Liver (tissue), 9 donors: Measurements from ENCODE around the gene PLA2G15. TPM values are rescaled to one million over a fixed set of nuclear protein-coding genes. Genes with fewer than 3 reads are reported as not detected.

Experiments
- DNase-seq: peaks from one replicate; pipeline ENCODE4 v3.0.0-alpha.2; 2017; ENCODE audit warnings: low spot score
- H3K27ac ChIP-seq, 2 donors: one replicate each; pipeline ENCODE4 v1.7.0; 2013; ENCODE audit warnings: inconsistent platforms in 2 of 2, low read length in 2 of 2, control low read depth in 1 of 2, low read depth in 1 of 2, mild to moderate bottlenecking in 1 of 2
- H3K27me3 ChIP-seq, 4 donors: one replicate each; pipeline versions ENCODE4 v1.6.1 to v1.7.0; 2013; ENCODE audit warnings: low read length in 3 of 4, inconsistent platforms in 1 of 4, mild to moderate bottlenecking in 1 of 4, moderate library complexity in 1 of 4; ENCODE audit not compliant: control insufficient read depth in 4 of 4, insufficient read depth in 4 of 4
- H3K36me3 ChIP-seq, 4 donors: one replicate each; pipeline versions ENCODE4 v1.6.1 to v1.7.0; 2013; ENCODE audit warnings: low read length in 3 of 4, mild to moderate bottlenecking in 3 of 4, low read depth in 1 of 4, moderate library complexity in 1 of 4; ENCODE audit not compliant: control insufficient read depth in 4 of 4, insufficient read depth in 3 of 4
- H3K4me1 ChIP-seq, 4 donors: one replicate each; pipeline versions ENCODE4 v1.6.1 to v1.7.0; 2013; ENCODE audit warnings: low read length in 3 of 4, mild to moderate bottlenecking in 3 of 4, moderate library complexity in 1 of 4; ENCODE audit not compliant: control insufficient read depth in 4 of 4, insufficient read depth in 4 of 4
- H3K4me3 ChIP-seq, 3 donors: one replicate each; pipeline versions ENCODE4 v1.6.1 to v1.7.0; 2013; ENCODE audit warnings: low read length in 3 of 3, control low read depth in 1 of 3, low read depth in 1 of 3, mild to moderate bottlenecking in 1 of 3
- H3K9ac ChIP-seq, 2 donors: one replicate each; pipeline ENCODE4 v1.7.0; 2013; ENCODE audit warnings: low read length in 2 of 2, mild to moderate bottlenecking in 2 of 2, moderate library complexity in 2 of 2, control low read depth in 1 of 2, low read depth in 1 of 2
- H3K9me3 ChIP-seq, 4 donors: one replicate each; pipeline versions ENCODE4 v1.6.1 to v1.7.0; 2013; ENCODE audit warnings: low read length in 3 of 4; ENCODE audit not compliant: control insufficient read depth in 4 of 4
- EGR1 ChIP-seq, 2 donors: IDR thresholded peaks; 2 replicates each; pipeline ENCODE4 v1.6.1; 2016 to 2018; ENCODE audit warnings: antibody characterized with exemption in 2 of 2, low read depth in 2 of 2
- FOXA1 ChIP-seq: IDR thresholded peaks from 2 replicates; pipeline ENCODE4 v1.6.1; 2016; ENCODE audit warnings: antibody characterized with exemption
- FOXA2 ChIP-seq: IDR thresholded peaks from 2 replicates; pipeline ENCODE4 v1.6.1; 2016; ENCODE audit warnings: antibody characterized with exemption
- GABPA ChIP-seq, 2 donors: IDR thresholded peaks in 1 of 2; conservative IDR thresholded peaks in 1 of 2; 2 replicates each; pipeline ENCODE4 v1.6.1; 2016; ENCODE audit warnings: antibody characterized with exemption in 2 of 2, mild to moderate bottlenecking in 1 of 2, moderate library complexity in 1 of 2
- HNF4A ChIP-seq, 2 donors: conservative IDR thresholded peaks; 2 replicates each; pipeline ENCODE4 v1.6.1; 2016; ENCODE audit warnings: antibody characterized with exemption in 2 of 2, mild to moderate bottlenecking in 2 of 2
- HNF4G ChIP-seq: IDR thresholded peaks from 2 replicates; pipeline ENCODE4 v1.6.1; 2016; ENCODE audit warnings: antibody characterized with exemption
- JUND ChIP-seq, 2 donors: IDR thresholded peaks; 2 replicates each; pipeline ENCODE4 v1.6.1; 2016; ENCODE audit warnings: antibody characterized with exemption in 2 of 2
- NR2F2 ChIP-seq: IDR thresholded peaks from 2 replicates; pipeline ENCODE4 v1.6.1; 2016; ENCODE audit warnings: antibody characterized with exemption
- RAD21 ChIP-seq, 2 donors: IDR thresholded peaks; 2 replicates each; pipeline ENCODE4 v1.6.1; 2016; ENCODE audit warnings: antibody characterized with exemption in 2 of 2, mild to moderate bottlenecking in 2 of 2
- RXRA ChIP-seq, 2 donors: IDR thresholded peaks; 2 replicates each; pipeline ENCODE4 v1.6.1; 2017 to 2018; ENCODE audit warnings: antibody characterized with exemption in 2 of 2, mild to moderate bottlenecking in 1 of 2
- SP1 ChIP-seq: IDR thresholded peaks from 2 replicates; pipeline ENCODE4 v1.6.1; 2018; ENCODE audit warnings: antibody characterized with exemption, mild to moderate bottlenecking
- TAF1 ChIP-seq: conservative IDR thresholded peaks from 2 replicates; pipeline ENCODE4 v1.6.1; 2016; ENCODE audit warnings: antibody characterized with exemption, mild to moderate bottlenecking
- YY1 ChIP-seq: IDR thresholded peaks from 2 replicates; pipeline ENCODE4 v1.6.1; 2016; ENCODE audit warnings: antibody characterized with exemption, mild to moderate bottlenecking
- WGBS: extraction: QIAGEN DNeasy Blood & Tissue Kit; methylation state at CpG from one replicate; pipeline ENCODE4 v1.1.7; 2013; 5-methylcytosine and 5-hydroxymethylcytosine counted together
- polyA plus RNA-seq, 2 donors: library from polyadenylated mRNA; stranded (reverse) in 1 of 2; unstranded in 1 of 2; fragments of 200-250 nt in 1 of 2; fragments of >200 nt in 1 of 2; fragmentation: Nextera tagmentation in 1 of 2; extraction: Ambion mirVana in 1 of 2; gene quantifications; one replicate each; pipeline versions ENCODE4 v1.2.1 to v1.2.3, GENCODE V29; 2013 to 2015
- total RNA-seq, 2 donors: library from RNA; depleted of rRNA; stranded (reverse); fragments of >200 nt; gene quantifications; one replicate each; pipeline ENCODE4 v1.2.3, GENCODE V29; 2014
- TF ChIP-seq, protein P1 (sequence below): fragments of 150-350 bp; IDR thresholded peaks from 2 replicates; pipeline ENCODE4 v1.5.1; 2017; ENCODE audit warnings: improper control_type of control experiment, low read depth, low read length; ENCODE audit not compliant: missing input control
- TF ChIP-seq, protein P2 (sequence below): IDR thresholded peaks from 2 replicates; pipeline ENCODE4 v1.6.1; 2016; ENCODE audit warnings: antibody characterized with exemption
- TF ChIP-seq, protein P3 (sequence below): IDR thresholded peaks from 2 replicates; pipeline ENCODE4 v1.6.1; 2016; ENCODE audit warnings: antibody characterized with exemption, mild to moderate bottlenecking
- TF ChIP-seq, protein P4 (sequence below): IDR thresholded peaks from 2 replicates; pipeline ENCODE4 v1.6.1; 2016; ENCODE audit warnings: antibody characterized with exemption
- TF ChIP-seq, protein P5 (sequence below): IDR thresholded peaks from 2 replicates; pipeline ENCODE4 v1.6.1; 2016; ENCODE audit warnings: antibody characterized with exemption
- donor health status: healthy.
- donor health status: healthy.
- donor health status: healthy.
- donor health status: healthy.
- donor health status: healthy.

Gene PLA2G15
- total and polyA plus RNA-seq, 4 donors = 4.5 to 19.8 (median 15.1) TPM

DNA sequence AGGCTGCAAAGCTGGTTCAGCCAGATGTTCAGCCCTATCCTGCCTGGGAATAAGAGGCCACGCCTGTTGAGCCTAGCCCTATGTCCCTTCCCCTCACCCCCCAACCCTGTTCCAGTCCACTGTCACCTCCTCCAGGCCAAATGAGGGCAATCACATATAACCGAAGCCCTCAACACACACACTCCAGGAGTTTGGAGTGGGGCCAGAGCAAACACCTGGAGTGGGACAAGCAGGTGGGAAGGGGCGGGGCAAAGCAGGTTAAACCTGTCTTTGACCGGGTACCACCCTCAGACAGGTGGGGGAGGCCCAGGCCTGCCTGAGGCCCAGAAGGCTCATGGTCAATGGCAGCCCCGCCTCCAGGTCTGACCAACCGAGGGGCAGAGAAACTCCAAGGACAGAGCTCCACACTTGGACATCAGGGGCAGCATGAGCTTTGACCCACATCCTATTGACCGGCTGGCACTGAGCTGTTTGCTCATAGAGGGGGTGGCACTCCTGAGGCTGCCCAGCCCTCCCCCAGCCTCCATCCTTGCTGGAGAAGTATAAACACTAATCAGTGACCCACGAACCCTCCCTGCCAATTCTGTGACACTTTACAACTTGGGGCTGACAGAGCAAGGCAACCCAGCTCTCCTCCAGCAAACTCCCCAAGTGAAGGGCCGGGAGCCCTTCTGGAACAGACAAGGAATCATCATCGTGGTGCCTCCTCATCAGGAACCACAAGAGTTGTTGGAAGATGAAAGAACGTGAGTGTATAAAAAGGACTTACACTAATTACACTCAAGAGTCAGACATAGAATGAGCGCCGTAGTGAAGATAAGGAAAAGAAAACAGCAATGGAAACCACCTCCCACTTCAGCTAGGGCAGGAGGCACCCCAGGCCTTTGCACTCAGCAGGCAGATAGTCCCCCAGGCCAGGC is 10.7 kb upstream of the PLA2G15 start:
- peak overlapping the region; percentile 49 to 58 for H3K9ac ChIP-seq
- H3K27me3 ChIP-seq = no peaks in the 10 kb centered on the region
- H3K4me1 ChIP-seq = peaks cover 10 to 56% (median 42%) of the 10 kb centered on the region in 4 donors
- DNase-seq = peak; percentile 76
- TF ChIP-seq, protein P1, sequence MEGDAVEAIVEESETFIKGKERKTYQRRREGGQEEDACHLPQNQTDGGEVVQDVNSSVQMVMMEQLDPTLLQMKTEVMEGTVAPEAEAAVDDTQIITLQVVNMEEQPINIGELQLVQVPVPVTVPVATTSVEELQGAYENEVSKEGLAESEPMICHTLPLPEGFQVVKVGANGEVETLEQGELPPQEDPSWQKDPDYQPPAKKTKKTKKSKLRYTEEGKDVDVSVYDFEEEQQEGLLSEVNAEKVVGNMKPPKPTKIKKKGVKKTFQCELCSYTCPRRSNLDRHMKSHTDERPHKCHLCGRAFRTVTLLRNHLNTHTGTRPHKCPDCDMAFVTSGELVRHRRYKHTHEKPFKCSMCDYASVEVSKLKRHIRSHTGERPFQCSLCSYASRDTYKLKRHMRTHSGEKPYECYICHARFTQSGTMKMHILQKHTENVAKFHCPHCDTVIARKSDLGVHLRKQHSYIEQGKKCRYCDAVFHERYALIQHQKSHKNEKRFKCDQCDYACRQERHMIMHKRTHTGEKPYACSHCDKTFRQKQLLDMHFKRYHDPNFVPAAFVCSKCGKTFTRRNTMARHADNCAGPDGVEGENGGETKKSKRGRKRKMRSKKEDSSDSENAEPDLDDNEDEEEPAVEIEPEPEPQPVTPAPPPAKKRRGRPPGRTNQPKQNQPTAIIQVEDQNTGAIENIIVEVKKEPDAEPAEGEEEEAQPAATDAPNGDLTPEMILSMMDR = no peak
- TF ChIP-seq, protein P2, sequence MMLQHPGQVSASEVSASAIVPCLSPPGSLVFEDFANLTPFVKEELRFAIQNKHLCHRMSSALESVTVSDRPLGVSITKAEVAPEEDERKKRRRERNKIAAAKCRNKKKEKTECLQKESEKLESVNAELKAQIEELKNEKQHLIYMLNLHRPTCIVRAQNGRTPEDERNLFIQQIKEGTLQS = peak; percentile 61
- TF ChIP-seq FOXA1 (peak; percentile 65), FOXA2 (peak; percentile 44), YY1 (peak; percentile 78), SP1 (peak; percentile 99), EGR1 (IDR thresholded peaks at IDR 0.05; ENCODE audit: low read depth in 2 of 2) (peak in 1 of 2 donors; percentile 41), RXRA (IDR thresholded peaks at IDR 0.05) (peak; percentile 98 to 99), NR2F2 (peak; percentile 36), TAF1 (peak; percentile 98), HNF4A (conservative IDR thresholded peaks at IDR 0.05) (peak; percentile 78 to 88), GABPA (IDR thresholded peaks at IDR 0.05 in 1 of 2, conservative IDR thresholded peaks at IDR 0.05 in 1 of 2) (peak; percentile 41 to 73), RAD21 (IDR thresholded peaks at IDR 0.05) (peak; percentile 48 to 51), HNF4G (peak; percentile 59), JUND (IDR thresholded peaks at IDR 0.05) (peak; percentile 74 to 89)
- TF ChIP-seq, protein P3, sequence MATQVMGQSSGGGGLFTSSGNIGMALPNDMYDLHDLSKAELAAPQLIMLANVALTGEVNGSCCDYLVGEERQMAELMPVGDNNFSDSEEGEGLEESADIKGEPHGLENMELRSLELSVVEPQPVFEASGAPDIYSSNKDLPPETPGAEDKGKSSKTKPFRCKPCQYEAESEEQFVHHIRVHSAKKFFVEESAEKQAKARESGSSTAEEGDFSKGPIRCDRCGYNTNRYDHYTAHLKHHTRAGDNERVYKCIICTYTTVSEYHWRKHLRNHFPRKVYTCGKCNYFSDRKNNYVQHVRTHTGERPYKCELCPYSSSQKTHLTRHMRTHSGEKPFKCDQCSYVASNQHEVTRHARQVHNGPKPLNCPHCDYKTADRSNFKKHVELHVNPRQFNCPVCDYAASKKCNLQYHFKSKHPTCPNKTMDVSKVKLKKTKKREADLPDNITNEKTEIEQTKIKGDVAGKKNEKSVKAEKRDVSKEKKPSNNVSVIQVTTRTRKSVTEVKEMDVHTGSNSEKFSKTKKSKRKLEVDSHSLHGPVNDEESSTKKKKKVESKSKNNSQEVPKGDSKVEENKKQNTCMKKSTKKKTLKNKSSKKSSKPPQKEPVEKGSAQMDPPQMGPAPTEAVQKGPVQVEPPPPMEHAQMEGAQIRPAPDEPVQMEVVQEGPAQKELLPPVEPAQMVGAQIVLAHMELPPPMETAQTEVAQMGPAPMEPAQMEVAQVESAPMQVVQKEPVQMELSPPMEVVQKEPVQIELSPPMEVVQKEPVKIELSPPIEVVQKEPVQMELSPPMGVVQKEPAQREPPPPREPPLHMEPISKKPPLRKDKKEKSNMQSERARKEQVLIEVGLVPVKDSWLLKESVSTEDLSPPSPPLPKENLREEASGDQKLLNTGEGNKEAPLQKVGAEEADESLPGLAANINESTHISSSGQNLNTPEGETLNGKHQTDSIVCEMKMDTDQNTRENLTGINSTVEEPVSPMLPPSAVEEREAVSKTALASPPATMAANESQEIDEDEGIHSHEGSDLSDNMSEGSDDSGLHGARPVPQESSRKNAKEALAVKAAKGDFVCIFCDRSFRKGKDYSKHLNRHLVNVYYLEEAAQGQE = peak; percentile 2
- TF ChIP-seq, protein P4, sequence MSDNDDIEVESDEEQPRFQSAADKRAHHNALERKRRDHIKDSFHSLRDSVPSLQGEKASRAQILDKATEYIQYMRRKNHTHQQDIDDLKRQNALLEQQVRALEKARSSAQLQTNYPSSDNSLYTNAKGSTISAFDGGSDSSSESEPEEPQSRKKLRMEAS = peak; percentile 83
- TF ChIP-seq, protein P5, sequence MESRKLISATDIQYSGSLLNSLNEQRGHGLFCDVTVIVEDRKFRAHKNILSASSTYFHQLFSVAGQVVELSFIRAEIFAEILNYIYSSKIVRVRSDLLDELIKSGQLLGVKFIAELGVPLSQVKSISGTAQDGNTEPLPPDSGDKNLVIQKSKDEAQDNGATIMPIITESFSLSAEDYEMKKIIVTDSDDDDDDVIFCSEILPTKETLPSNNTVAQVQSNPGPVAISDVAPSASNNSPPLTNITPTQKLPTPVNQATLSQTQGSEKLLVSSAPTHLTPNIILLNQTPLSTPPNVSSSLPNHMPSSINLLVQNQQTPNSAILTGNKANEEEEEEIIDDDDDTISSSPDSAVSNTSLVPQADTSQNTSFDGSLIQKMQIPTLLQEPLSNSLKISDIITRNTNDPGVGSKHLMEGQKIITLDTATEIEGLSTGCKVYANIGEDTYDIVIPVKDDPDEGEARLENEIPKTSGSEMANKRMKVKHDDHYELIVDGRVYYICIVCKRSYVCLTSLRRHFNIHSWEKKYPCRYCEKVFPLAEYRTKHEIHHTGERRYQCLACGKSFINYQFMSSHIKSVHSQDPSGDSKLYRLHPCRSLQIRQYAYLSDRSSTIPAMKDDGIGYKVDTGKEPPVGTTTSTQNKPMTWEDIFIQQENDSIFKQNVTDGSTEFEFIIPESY = peak; percentile 81
- H3K27ac ChIP-seq = peak overlapping the region; percentile 87 to 88
- H3K9me3 ChIP-seq = no peaks in the 10 kb centered on the region
- peak overlapping the region; percentile 82 to 88 (median 85) for H3K4me3 ChIP-seq
- peaks cover 6 to 29% (median 17%) of the 10 kb centered on the region in 4 donors for H3K36me3 ChIP-seq
- WGBS = 20% methylated on average over 13 of the region's 13 CpGs
